PFSK-1 (cell line): ENCODE data around the gene ZCWPW2.

ENCODE experiments used
- POLR2AphosphoS5 ChIP-seq: IDR thresholded peaks from 2 replicates; pipeline ENCODE4 v1.6.1; 2012; ENCODE audit warnings: low read depth, mild to moderate bottlenecking, control low read depth, low read length, moderate library complexity
- REST ChIP-seq, 2 experiments: IDR thresholded peaks; 2 replicates each; pipeline versions ENCODE4 v1.6.1 to v1.8.0; 2011 to 2012; ENCODE audit warnings: low read depth in 2 of 2, low read length in 2 of 2, control low read depth in 1 of 2, inconsistent platforms in 1 of 2, mild to moderate bottlenecking in 1 of 2, moderate library complexity in 1 of 2; ENCODE audit not compliant: insufficient read depth in 1 of 2
- SIN3A ChIP-seq: IDR thresholded peaks from 2 replicates; pipeline ENCODE4 v1.6.1; 2012; ENCODE audit warnings: mild to moderate bottlenecking, low read length, moderate library complexity, borderline replicate concordance; ENCODE audit not compliant: insufficient read depth
- TAF1 ChIP-seq: IDR thresholded peaks from 2 replicates; pipeline ENCODE4 v1.6.1; 2012; ENCODE audit warnings: low read length, control low read depth, borderline replicate concordance; ENCODE audit not compliant: insufficient read depth

- no peak for TF ChIP-seq TAF1
- TF ChIP-seq POLR2AphosphoS5, result no peak
- no peak for TF ChIP-seq REST (IDR thresholded peaks at IDR 0.05; ENCODE audit: insufficient read depth in 1 of 2, low read depth in 2 of 2, low read length in 2 of 2)
- TF ChIP-seq SIN3A, result no peak
These were observed 100.9 kb downstream of the ZCWPW2 start for GRCh38 chr3:28449398-28449797.
